Stimulated activated CD8-positive, alpha-beta memory T cell treated with anti-CD3 and anti-CD28 coated beads, Interleukin-7, amount 100 ng/mL, for 1 hour (primary cell): ENCODE results near the gene DUSP9.
"Not testable (repeated sequence)": the region's sequence is repeated elsewhere in the genome, so short reads cannot be mapped to it uniquely, and the experiment has no call there.

Source experiments
- DNase-seq, 2 donors: peaks; one replicate each; pipeline ENCODE4 v3.0.0-alpha.2; 2020; ENCODE audit warnings: low read depth in 2 of 2

The DUSP9 gene

GRCh38 chrX:153671589-153672530 lies 24.9 kb downstream of the DUSP9 start:
- no peak for DNase-seq

GRCh38 chrX:153672531-153673427 lies 25.8 kb downstream of the DUSP9 start:
- DNase-seq: no peak

- no peak for DNase-seq
Observed at GRCh38 chrX:153673428-153674218, 26.6 kb downstream of the DUSP9 start, which contains the start of gene PNCK. Gene PNCK (minus strand): TSS chrX:153673813. CDS start chrX:153673076, 737 bp downstream.

- DNase-seq: no peak
Observed at GRCh38 chrX:153674219-153674851, 27.3 kb downstream of the DUSP9 start.

GRCh38 chrX:153681175-153681574 lies 34.2 kb downstream of the DUSP9 start:
- DNase-seq: no peak

GRCh38 chrX:153683486-153683885 lies 36.5 kb downstream of the DUSP9 start:
- not testable (repeated sequence) for DNase-seq

GRCh38 chrX:153684467-153685155 lies 37.6 kb downstream of the DUSP9 start:
- DNase-seq: no peak

- DNase-seq: no peak
Observed at GRCh38 chrX:153685156-153685536, 38.1 kb downstream of the DUSP9 start.

GRCh38 chrX:153685751-153686696 lies 39.0 kb downstream of the DUSP9 start:
- no peak for DNase-seq

GRCh38 chrX:153686711-153687110 lies 39.7 kb downstream of the DUSP9 start:
- no peak for DNase-seq

- DNase-seq: no peak
Observed at GRCh38 chrX:153687121-153688039, 40.4 kb downstream of the DUSP9 start, which contains the start of gene SLC6A8. Gene SLC6A8 (plus strand): TSS chrX:153687926. CDS start chrX:153688575, 649 bp downstream.

GRCh38 chrX:153688071-153688470 lies 41.1 kb downstream of the DUSP9 start:
- DNase-seq: no peak

GRCh38 chrX:153688506-153688905 lies 41.5 kb downstream of the DUSP9 start:
- no peak for DNase-seq

GRCh38 chrX:153688911-153689590 lies 42.0 kb downstream of the DUSP9 start:
- no peak for DNase-seq

- DNase-seq: no peak
Observed at GRCh38 chrX:153689654-153690465, 42.9 kb downstream of the DUSP9 start.

GRCh38 chrX:153690466-153690865 lies 43.5 kb downstream of the DUSP9 start:
- no peak for DNase-seq
